ENCODE measurements around the gene PCAT6.

DNA sequence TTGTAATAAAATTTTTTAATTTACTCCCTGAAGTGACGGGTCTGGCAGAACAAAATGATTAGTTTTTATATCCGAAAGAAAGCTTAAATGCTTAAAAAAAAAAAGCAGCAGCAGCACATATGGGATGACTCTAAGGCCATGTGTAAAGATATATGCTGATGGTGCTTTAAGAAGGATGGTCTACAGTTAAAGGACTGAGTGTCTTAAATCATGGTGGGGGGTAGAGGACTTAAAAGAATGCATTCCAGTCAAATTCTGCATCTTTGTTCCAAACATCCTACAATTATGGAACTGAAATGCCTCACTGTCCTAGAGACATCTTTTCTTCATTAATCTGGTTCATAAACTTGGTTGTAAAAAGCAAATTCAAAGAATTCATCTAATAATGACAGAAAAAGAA, 9.6 kb upstream of the PCAT6 start:
- TF ChIP-seq, protein P1, sequence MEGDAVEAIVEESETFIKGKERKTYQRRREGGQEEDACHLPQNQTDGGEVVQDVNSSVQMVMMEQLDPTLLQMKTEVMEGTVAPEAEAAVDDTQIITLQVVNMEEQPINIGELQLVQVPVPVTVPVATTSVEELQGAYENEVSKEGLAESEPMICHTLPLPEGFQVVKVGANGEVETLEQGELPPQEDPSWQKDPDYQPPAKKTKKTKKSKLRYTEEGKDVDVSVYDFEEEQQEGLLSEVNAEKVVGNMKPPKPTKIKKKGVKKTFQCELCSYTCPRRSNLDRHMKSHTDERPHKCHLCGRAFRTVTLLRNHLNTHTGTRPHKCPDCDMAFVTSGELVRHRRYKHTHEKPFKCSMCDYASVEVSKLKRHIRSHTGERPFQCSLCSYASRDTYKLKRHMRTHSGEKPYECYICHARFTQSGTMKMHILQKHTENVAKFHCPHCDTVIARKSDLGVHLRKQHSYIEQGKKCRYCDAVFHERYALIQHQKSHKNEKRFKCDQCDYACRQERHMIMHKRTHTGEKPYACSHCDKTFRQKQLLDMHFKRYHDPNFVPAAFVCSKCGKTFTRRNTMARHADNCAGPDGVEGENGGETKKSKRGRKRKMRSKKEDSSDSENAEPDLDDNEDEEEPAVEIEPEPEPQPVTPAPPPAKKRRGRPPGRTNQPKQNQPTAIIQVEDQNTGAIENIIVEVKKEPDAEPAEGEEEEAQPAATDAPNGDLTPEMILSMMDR (IDR thresholded peaks at IDR 0.05): no peak
- TF ChIP-seq POLR2A (IDR thresholded peaks at IDR 0.05; ENCODE audit: low read depth): no peak
- no peak for TF ChIP-seq EP300 (IDR thresholded peaks at IDR 0.05)
- TF ChIP-seq POLR2AphosphoS5 (IDR thresholded peaks at IDR 0.05): no peak
